ENCODE results near the gene RTBDN.

- TF ChIP-seq DPF2 (IDR thresholded peaks at IDR 0.05) (peak; percentile 78), JUND (IDR thresholded peaks at IDR 0.05; ENCODE audit: low read depth, low read length) (no peak), EED (IDR thresholded peaks at IDR 0.05; ENCODE audit: low read depth) (peak; percentile 69), POLR2A (IDR thresholded peaks at IDR 0.05; ENCODE audit: low read depth, low read length) (peak; percentile 100), ETV6 (conservative IDR thresholded peaks at IDR 0.05 in 1 of 2, IDR thresholded peaks at IDR 0.05 in 1 of 2; ENCODE audit: borderline replicate concordance in 1 of 2, low read depth in 1 of 2) (no peak; a peak in 1 of 4 replicates), TARDBP (IDR thresholded peaks at IDR 0.05; ENCODE audit: borderline replicate concordance) (no peak; the same call in 1 of the 2 replicates), KDM1A (IDR thresholded peaks at IDR 0.05; ENCODE audit: borderline replicate concordance) (no peak), CTCF (IDR thresholded peaks at IDR 0.05 in 2 of 3, conservative IDR thresholded peaks at IDR 0.05 in 1 of 3; ENCODE audit: control insufficient read depth in 2 of 3, extremely low read depth in 1 of 3, insufficient read depth in 1 of 3, low read depth in 3 of 3, low read length in 3 of 3) (0 out of 6 replicates have a peak, but pooled peaks of 2 of the 3 experiments have one; percentile 1 to 3), POLR2AphosphoS5 (IDR thresholded peaks at IDR 0.05; ENCODE audit: low read length) (peak; percentile 100), SREBF1 (IDR thresholded peaks at IDR 0.05; ENCODE audit: low read length) (no peak), SMAD1 (IDR thresholded peaks at IDR 0.05; ENCODE audit: low read depth, partially characterized antibody) (peak; percentile 97), FOXK2 (IDR thresholded peaks at IDR 0.05) (no peak)
Measured at GRCh38 chr19:12791345-12792050, 42.9 kb downstream of the RTBDN start, which contains the start of gene JUNB.
